ENCODE measurements around the gene TYRP1.
A peak's percentile ranks its signal among the peaks of the same experiment; 100 is the strongest.

GRCh38 chr9:12723409-12724028 lies 30.3 kb downstream of the TYRP1 start:
- TF ChIP-seq CTCF (IDR thresholded peaks at IDR 0.05): peak; percentile 11 to 29 (median 29)
- no peak for TF ChIP-seq POLR2AphosphoS5 (IDR thresholded peaks at IDR 0.05; ENCODE audit: insufficient read depth in 1 of 2, low read depth in 1 of 2)
